OCI-LY1 (cell line): Measurements from ENCODE around the gene BCL2L11.

Experiments
- EZH2 ChIP-seq: fragments of 200-600 bp; sonication (generic), shearing (Covaris generic); IDR thresholded peaks from 2 replicates; pipeline ENCODE4 v1.8.0; 2017; ENCODE audit warnings: borderline replicate concordance, mixed run types, mild to moderate bottlenecking, antibody characterized with exemption, low read length, moderate library complexity, mixed read lengths
- TF ChIP-seq, protein P1 (sequence below): fragments of 200-600 bp; sonication (generic), shearing (Covaris generic); IDR thresholded peaks from 2 replicates; pipeline ENCODE4 v1.5.1; 2017; ENCODE audit warnings: mild to moderate bottlenecking, antibody characterized with exemption, low read length, moderate library complexity, mixed read lengths

DNA sequence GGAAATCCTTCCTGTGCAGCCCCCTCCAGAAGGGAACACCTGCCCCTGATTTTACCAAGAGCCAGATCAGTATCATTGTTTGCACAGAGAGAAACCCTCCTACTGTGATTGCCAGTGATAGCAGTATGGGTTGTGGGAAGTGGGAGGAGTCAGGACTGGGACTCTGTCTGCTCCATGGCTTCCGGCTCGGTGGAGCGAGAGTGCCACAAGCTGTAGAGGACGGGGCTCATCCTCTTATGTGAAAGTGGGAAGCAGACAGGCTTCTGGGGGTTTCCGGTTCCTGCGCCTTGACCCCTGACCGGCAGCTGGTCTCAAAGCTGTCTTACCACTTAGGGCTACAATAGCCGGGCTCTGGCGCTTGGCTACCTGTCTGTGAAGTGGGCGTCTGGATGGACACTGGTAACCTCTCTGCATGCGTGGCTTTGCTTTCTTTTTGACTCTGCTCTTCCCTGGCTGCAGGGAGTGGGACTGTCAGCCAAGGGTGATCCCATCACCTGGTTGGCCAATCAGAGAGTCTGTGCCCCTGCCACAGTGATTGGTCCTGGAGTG is 79.7 kb downstream of the BCL2L11 start:
- TF ChIP-seq, protein P1, sequence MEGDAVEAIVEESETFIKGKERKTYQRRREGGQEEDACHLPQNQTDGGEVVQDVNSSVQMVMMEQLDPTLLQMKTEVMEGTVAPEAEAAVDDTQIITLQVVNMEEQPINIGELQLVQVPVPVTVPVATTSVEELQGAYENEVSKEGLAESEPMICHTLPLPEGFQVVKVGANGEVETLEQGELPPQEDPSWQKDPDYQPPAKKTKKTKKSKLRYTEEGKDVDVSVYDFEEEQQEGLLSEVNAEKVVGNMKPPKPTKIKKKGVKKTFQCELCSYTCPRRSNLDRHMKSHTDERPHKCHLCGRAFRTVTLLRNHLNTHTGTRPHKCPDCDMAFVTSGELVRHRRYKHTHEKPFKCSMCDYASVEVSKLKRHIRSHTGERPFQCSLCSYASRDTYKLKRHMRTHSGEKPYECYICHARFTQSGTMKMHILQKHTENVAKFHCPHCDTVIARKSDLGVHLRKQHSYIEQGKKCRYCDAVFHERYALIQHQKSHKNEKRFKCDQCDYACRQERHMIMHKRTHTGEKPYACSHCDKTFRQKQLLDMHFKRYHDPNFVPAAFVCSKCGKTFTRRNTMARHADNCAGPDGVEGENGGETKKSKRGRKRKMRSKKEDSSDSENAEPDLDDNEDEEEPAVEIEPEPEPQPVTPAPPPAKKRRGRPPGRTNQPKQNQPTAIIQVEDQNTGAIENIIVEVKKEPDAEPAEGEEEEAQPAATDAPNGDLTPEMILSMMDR: no peak
- TF ChIP-seq EZH2: no peak
